Effector memory CD4-positive, alpha-beta T cell (primary cell): ENCODE results near the gene MT1G.

Experiments
- DNase-seq, 3 donors: peaks; one replicate each; pipeline ENCODE4 v3.0.0-alpha.2; 2020
- H3K27ac ChIP-seq: 2 replicates; pipeline ENCODE4 v1.7.0; 2013; ENCODE audit warnings: mild to moderate bottlenecking, low read length, moderate library complexity; ENCODE audit not compliant: insufficient read depth, poor library complexity, severe bottlenecking
- H3K27me3 ChIP-seq: replicated peaks from 2 replicates; pipeline ENCODE4 v1.7.0; 2013; ENCODE audit warnings: mild to moderate bottlenecking, low read length; ENCODE audit not compliant: insufficient read depth, control insufficient read depth, poor library complexity, severe bottlenecking
- H3K36me3 ChIP-seq: 2 replicates; pipeline ENCODE4 v1.7.0; 2013; ENCODE audit warnings: mild to moderate bottlenecking, low read length, moderate library complexity; ENCODE audit not compliant: control insufficient read depth, insufficient read depth
- H3K4me1 ChIP-seq: 2 replicates; pipeline ENCODE4 v1.7.0; 2013; ENCODE audit warnings: low read length, mild to moderate bottlenecking; ENCODE audit not compliant: control insufficient read depth, insufficient read depth, poor library complexity, severe bottlenecking
- H3K4me3 ChIP-seq: 2 replicates; pipeline ENCODE4 v1.7.0; 2013; ENCODE audit warnings: low read length, low read depth, mild to moderate bottlenecking; ENCODE audit not compliant: insufficient read depth, poor library complexity, severe bottlenecking
- H3K9me3 ChIP-seq: 2 replicates; pipeline ENCODE4 v1.7.0; 2013; ENCODE audit warnings: mild to moderate bottlenecking, low read length, moderate library complexity; ENCODE audit not compliant: control insufficient read depth

The MT1G gene

GRCh38 chr16:56649271-56649670 lies 18.6 kb downstream of the MT1G start:
- H3K27me3 ChIP-seq = peaks cover 4% of the 10 kb centered on the region
- no peaks in the 10 kb centered on the region for H3K9me3 ChIP-seq

DNA sequence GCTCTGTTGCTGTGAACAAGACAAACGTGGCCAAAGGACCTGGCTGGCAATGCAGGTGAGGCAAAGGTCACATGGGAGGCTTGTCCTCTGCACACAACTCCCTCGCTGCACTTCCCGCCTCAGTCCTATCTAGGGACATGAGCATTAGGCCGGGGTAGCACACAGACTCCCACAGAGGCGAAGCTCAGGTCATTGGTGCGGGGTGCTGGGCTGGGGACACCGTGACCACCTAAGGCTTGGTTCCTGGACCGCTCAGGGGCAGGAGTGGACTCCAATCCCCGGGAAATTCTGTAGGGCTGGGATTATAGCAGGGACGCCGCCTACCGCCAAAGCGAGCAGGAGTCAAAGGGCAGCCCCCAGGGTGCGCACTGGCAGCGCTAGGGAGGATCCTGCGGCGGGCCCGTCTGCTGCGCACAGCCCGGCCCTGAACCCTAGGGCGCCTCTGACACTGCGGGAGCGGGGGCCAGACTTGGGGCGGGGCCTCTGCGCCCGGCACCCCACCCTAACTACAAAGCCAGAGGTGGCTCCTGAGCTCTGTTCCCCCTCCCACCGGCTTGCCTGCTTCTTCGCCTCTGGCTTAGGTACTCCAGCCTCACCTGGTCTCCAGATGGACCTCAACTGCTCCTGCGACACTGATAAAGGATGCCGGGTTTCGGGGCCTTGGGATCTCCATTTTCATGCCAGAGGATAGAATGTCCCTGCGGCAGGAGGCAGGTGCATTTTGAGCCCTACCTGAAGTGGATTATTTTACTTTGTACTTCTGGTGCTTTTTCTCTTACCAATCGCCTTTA lies 20.0 kb downstream of the MT1G start:
- Histone ChIP-seq H3K4me1 (peaks cover 15% of the 10 kb centered on the region), H3K27ac (no peak overlapping the region), H3K4me3 (no peak overlapping the region), H3K9me3 (no peaks in the 10 kb centered on the region), H3K36me3 (no peaks in the 10 kb centered on the region), H3K27me3 (peaks cover 4% of the 10 kb centered on the region)
- no peak for DNase-seq

More at GRCh38 chr16:56649271-56649670, 18.6 kb downstream of the MT1G start:
- H3K4me3 ChIP-seq = no peak overlapping the region
- no peak overlapping the region for H3K27ac ChIP-seq
- peaks cover under 1% of the 10 kb centered on the region for H3K4me1 ChIP-seq
- H3K36me3 ChIP-seq = no peaks in the 10 kb centered on the region
- DNase-seq = no peak

DNA sequence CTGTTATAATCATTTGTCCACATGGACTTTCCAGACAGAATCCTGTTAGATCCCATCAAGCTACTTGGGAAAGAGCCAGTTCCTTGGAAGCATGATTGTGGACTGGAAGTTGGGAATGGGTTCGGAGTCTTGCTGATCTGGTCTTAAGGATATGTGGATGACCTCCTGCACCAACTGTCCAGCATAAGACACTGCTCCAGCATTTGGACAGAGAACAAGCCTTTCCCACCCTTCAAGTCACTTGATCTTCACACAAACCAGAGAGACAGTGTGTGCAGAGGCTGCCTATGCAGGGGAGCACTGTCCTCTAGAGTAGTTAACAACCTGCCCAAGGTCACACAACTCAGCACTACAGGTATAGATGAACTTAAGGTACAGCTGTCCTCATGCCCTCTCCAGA lies 22.0 kb downstream of the MT1G start:
- Histone ChIP-seq H3K27me3 (peaks cover 4% of the 10 kb centered on the region), H3K9me3 (no peaks in the 10 kb centered on the region), H3K4me1 (peaks cover 17% of the 10 kb centered on the region), H3K27ac (no peak overlapping the region), H3K4me3 (no peak overlapping the region), H3K36me3 (no peaks in the 10 kb centered on the region)
- DNase-seq = no peak

GRCh38 chr16:56645311-56645710 lies 22.6 kb downstream of the MT1G start:
- peaks cover 4% of the 10 kb centered on the region for H3K27me3 ChIP-seq
- no peak overlapping the region for H3K4me3 ChIP-seq
- no peak for DNase-seq
- no peak overlapping the region for H3K27ac ChIP-seq
- H3K4me1 ChIP-seq = peaks cover 17% of the 10 kb centered on the region
- no peaks in the 10 kb centered on the region for H3K36me3 ChIP-seq
- H3K9me3 ChIP-seq = no peaks in the 10 kb centered on the region

- Histone ChIP-seq H3K4me3 (peak overlapping the region; percentile 47), H3K27ac (no peak overlapping the region)
These were observed 24.0 kb downstream of the MT1G start for GRCh38 chr16:56643833-56644232.

GRCh38 chr16:56643080-56643778 lies 24.6 kb downstream of the MT1G start:
- Histone ChIP-seq H3K27me3 (peaks cover 9% of the 10 kb centered on the region), H3K36me3 (no peaks in the 10 kb centered on the region), H3K4me1 (peaks cover 18% of the 10 kb centered on the region), H3K9me3 (no peaks in the 10 kb centered on the region), H3K27ac (no peak overlapping the region), H3K4me3 (peak overlapping the region; percentile 47)
- peak; percentile 51 to 59 (median 57) for DNase-seq

More at GRCh38 chr16:56643833-56644232, 24.0 kb downstream of the MT1G start:
- H3K9me3 ChIP-seq = no peaks in the 10 kb centered on the region
- DNase-seq = no peak
- peaks cover 17% of the 10 kb centered on the region for H3K4me1 ChIP-seq
- no peaks in the 10 kb centered on the region for H3K36me3 ChIP-seq
- peaks cover 3% of the 10 kb centered on the region for H3K27me3 ChIP-seq

DNA sequence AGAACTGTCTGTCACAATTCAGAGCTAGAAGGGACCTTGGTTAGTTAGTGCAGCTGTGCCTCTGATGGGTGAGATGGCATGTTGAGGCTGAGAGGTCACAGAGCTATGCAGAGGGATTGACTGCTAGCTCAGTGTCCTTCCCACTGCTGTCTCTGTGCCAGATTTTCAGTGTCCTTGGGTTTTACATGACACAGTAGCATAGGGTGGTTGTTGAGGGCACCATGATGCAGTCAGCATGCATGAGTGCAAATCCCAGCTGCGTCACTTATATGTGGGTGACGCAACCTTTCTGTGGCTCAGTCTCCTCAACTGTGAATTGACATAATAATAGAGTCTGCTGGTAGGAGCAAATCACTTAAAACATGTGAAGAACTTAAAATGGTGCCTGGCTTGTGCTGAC lies 26.7 kb downstream of the MT1G start:
- no peak overlapping the region for H3K4me3 ChIP-seq
- H3K27ac ChIP-seq = no peak overlapping the region
- no peaks in the 10 kb centered on the region for H3K36me3 ChIP-seq
- DNase-seq = no peak
- peaks cover 24% of the 10 kb centered on the region for H3K4me1 ChIP-seq
- H3K27me3 ChIP-seq = peaks cover 21% of the 10 kb centered on the region
- H3K9me3 ChIP-seq = no peaks in the 10 kb centered on the region

GRCh38 chr16:56640076-56640475 lies 27.8 kb downstream of the MT1G start:
- Histone ChIP-seq H3K27me3 (peaks cover 32% of the 10 kb centered on the region), H3K36me3 (no peaks in the 10 kb centered on the region)
- no peak for DNase-seq

DNA sequence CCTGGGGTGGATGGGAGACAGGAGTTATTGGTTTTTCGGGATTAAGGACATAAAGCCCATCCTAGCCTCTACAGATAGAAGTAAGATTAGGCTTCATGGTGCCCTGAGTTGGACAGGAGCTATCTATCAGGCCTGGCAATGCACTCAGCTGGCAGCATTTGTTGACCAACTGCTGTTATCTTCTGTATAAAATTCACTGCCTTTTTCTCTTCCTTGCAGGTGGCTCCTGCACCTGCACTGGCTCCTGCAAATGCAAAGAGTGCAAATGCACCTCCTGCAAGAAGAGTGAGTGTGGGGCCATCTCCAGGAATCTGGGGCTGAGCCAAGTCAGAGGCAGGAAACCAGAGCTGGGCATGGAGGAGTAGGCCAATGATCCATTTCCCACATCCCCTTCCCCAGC lies 28.8 kb downstream of the MT1G start:
- H3K9me3 ChIP-seq = no peaks in the 10 kb centered on the region
- peaks cover 33% of the 10 kb centered on the region for H3K4me1 ChIP-seq
- no peak overlapping the region for H3K4me3 ChIP-seq
- DNase-seq = no peak
- H3K27me3 ChIP-seq = peaks cover 42% of the 10 kb centered on the region
- H3K27ac ChIP-seq = no peak overlapping the region
- H3K36me3 ChIP-seq = no peaks in the 10 kb centered on the region

More at GRCh38 chr16:56640076-56640475, 27.8 kb downstream of the MT1G start:
- no peak overlapping the region for H3K27ac ChIP-seq
- H3K9me3 ChIP-seq = no peaks in the 10 kb centered on the region
- peaks cover 30% of the 10 kb centered on the region for H3K4me1 ChIP-seq
- H3K4me3 ChIP-seq = no peak overlapping the region
